ENCODE data around the gene KLHL11. TPM values are rescaled to one million over a fixed set of nuclear protein-coding genes. Genes with fewer than 3 reads are reported as not detected.
"Not testable (repeated sequence)": the region's sequence is repeated elsewhere in the genome, so short reads cannot be mapped to it uniquely, and the experiment has no call there.

KLHL11 gene
- total RNA-seq, 2 donors from 2014 or later = 10.9 to 12.1 TPM

DNA sequence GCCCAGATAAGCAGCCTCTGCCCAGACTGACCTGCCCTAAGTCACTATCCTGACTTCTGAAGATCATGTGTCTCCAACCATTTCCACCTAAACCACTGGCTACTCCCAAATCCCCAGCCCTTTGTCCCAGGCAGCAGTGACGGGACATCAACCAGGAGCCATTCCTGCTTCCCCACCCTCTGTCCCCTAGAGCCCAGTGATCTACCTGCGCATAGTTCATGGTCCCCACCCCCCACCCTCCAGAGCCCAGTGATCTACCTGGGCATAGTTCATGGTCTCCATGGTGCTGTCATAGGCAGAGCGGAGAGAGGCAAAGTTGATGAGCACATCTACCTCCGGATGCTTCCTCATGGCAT, 26.8 kb upstream of the KLHL11 start:
- intact Hi-C loops (cut with DNase I) = no loop called here
- DNase-seq (ENCODE audit: low spot score) = no peak

DNA sequence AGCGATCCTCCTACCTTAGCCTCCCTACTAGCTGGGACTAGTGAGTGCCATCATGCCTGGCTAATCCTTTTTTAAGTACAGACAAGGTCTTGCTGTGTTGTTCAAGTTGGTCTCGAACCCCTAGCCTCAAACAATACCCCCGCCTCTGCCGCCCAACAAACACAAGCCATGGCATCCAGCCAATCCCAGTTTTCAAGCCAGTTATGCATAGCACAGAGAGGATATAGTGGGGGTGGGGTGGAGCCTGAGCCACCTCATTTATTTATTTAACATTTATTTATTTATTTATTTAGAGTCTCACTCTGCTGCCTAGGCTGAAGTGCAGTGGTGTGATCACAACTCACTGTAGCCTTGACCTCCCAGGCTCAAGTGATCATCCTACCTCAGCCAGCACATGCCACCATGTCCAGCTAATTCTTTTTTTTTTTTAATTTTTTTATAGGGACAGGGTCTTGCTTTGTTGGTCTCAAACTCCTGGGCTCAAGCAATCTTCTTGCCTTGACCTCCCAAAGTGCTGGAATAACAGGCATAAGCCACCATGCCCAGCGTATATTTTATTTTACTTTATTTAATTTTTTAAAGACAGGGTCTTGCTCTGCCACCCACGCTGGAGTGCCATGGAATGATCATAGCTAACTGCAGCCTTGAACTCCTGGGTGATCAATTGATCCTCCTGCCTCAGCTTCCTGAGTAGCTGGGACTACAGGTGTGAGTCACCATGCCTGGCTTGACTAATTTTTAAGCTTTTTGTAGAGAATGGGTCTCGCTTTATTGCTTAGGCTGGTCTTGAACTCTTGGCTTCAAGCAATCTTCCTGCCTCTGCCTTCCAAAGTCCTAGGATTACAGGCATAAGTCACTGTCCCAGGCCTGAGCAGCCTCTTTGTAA, 26.2 kb upstream of the KLHL11 start:
- no peak for DNase-seq (ENCODE audit: low spot score)
- intact Hi-C loops (cut with DNase I) = no loop called here

DNA sequence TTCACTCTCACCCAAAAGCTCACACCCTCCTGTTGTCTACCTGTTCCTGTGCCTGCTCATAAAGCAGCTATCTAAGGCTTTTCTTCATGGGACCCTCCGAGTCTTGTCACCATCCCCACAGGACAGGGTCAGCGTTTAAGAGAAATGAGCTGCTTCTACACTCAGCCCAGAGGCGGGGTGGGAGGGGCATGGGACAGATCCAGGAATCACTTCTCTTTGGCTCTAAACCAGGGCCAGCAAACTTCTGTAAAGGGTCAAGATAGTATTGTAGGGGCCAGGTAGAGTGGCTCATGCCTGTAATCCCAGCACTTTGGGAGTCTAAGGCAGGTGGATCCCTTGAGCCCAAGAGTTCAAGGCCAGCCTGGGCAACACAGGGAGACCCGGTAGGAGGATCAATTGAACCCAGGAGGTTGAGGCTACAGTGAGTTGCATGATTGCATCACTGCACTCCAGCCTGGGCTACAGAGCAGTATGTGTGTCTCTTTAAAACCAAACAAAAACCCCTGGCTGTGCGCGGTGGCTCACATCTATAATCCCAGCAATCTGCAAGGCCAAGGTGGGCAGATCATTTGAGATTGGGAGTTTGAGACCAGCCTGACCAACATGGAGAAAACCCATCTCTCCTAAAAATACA, 23.2 kb upstream of the KLHL11 start:
- no peak for DNase-seq (ENCODE audit: low spot score)
- intact Hi-C loops (cut with DNase I) = no loop called here

DNA sequence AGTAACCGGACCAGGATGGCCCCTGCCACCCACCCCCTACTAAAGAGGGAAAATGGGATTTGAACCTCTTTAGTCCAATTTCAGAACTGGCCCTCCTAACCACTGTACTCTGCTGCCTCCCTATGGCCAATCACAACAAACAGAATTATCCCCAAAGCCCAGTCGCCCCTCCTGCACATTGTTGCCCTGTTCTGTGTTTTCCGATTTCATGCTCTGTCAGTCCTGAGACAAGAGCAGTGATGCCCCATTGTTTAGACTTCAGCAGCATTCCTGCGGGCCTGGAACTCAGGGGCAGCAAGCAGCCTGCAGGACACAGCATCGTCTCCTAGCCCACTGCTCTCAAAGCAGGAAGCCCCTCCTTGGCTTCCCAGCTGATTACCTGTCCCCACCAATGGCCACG, 20.5 kb upstream of the KLHL11 start:
- no peak for DNase-seq (ENCODE audit: low spot score)
- intact Hi-C loops (cut with DNase I) = no loop called here

DNA sequence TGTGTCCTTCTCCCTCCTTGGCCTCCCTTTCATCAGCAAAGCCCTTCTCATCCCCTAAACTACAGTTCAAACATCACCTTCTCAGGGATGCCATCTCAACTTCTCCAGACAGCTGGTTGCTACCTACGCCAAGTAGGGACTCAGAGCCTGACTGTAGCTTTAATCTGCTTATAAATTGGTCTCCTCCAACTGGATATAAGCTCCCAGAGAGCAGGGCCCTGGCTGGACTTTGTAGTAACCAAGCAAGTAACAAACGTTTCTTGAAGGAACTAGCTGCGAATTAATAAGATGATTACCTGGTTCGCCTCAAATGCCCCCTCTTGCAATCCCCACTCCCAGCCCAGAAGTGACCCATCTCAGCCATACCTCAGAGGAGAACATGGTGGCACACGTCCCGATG, 17.5 kb upstream of the KLHL11 start:
- intact Hi-C loops (cut with DNase I) = no loop called here
- no peak for DNase-seq (ENCODE audit: low spot score)

DNA sequence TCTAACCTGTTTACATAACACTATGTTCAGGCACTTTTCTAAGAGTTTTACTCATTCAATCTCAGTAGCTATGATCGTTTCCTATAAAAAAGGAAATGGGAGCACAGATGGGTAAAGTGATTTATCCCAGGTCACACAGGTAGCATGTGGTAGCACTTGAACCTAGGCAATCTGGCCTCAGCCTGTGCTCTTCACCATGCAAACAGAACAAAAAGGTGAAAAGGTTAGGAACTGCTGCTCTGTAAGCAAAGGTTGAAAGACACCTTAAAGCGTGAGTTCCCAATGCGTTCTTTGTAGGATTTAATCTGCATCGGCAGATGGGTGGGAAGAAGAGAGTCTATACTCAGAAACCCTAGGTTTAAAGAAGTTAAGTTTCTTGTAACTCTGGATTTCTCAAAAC, 14.9 kb upstream of the KLHL11 start:
- DNase-seq (ENCODE audit: low spot score) = no peak
- intact Hi-C loops (cut with DNase I) = no loop called here

DNA sequence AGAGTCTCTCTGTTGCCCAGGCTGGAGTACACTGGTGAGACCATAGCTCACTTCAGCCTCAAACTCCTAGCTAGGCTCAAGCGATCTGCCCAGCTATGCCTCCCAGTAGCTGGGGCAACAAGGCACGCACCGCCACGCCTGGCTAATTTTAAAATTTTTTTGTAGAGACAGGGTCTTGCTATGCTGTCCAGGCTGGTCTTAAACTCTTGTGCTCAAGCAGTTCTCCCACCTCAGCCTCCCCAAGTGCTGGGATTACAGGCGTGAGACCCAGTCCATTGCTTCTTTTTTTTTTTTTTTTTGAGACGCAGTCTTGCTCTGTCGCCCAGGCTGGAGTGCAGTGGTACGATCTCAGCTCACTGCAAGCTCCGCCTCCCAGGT, 9.1 kb upstream of the KLHL11 start:
- peak; percentile 50 for DNase-seq (ENCODE audit: low spot score)
- intact Hi-C loops (cut with DNase I) = not testable (repeated sequence)

DNA sequence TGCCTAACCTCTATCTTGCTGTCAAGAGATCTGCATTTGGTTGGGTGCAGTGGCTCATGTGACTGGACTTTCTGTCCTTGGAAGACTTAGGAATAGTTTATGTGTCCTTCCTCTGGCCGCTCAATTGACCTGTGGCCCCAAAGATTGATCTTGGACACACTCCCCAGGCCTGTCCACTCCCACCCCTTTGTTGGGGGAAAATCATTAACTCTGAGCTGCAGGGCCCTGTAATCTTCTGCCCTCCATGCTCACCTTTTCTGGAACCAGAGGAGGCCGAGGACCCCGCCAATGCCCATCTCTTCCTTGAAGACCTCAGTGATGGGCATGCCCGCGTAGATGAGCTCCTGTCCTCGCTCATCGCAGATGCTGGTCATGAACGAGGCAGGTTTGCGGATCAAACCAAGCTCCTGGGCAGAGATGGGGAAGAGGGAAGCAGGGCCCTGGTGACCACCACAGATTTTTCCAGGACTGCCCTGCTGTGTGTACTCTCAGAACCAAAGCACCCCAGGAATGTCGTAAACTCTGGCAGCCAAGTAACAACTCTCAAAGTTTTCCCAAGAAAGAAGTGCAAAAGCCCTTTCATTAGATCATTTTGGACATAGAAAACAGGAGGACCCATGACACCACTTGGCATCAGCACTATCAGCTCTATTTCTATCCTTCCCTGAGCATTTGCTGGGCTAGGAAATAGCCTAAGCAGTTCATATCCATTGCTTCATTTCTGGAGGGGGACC, 8.5 kb upstream of the KLHL11 start:
- intact Hi-C loops (cut with DNase I) = no loop called here

DNA sequence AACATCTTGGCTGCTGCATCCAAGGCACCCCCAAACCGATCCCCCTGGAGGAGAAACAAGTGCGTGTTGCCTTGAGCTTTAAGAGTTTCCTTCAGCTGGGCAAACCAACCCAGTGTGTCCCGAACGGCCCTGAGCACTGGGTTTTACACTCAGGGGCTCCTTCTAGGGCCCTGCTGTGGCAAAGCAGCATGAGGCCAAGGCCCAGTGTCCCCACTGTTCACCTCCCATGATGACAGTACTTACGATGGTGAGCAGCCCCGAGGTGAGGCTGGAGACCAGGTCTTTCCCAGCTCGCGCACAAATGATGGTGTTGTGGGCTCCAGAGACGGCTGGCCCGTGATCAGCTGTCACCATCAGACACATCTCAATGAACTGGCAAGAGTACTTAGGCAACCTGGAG, 6.6 kb upstream of the KLHL11 start:
- intact Hi-C loops (cut with DNase I) = no loop called here
- DNase-seq (ENCODE audit: low spot score) = peak; percentile 51

More for the DNA sequence above, 8.5 kb upstream of the KLHL11 start:
- peak; percentile 78 for DNase-seq (ENCODE audit: low spot score)

DNA sequence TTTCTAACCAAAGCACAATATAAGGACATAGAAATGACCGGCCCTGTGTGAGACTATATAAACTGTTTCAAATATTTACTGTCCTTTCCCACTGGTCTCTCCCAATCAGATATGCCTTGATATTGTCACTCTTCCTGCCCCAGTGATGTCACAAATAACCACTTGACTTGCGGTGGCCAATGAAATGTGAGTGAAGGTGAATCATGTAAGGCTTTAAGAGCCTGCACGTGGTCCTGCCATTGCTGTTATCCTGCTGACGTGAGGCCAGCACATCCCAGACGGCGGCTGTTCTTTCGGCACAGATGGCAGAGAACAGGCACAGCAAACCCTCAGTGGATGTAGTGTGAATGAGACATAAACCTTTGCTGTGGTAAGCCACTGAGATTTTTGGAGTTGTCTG, 5.4 kb upstream of the KLHL11 start:
- intact Hi-C loops (cut with DNase I) = no loop called here
- DNase-seq (ENCODE audit: low spot score) = peak; percentile 29

DNA sequence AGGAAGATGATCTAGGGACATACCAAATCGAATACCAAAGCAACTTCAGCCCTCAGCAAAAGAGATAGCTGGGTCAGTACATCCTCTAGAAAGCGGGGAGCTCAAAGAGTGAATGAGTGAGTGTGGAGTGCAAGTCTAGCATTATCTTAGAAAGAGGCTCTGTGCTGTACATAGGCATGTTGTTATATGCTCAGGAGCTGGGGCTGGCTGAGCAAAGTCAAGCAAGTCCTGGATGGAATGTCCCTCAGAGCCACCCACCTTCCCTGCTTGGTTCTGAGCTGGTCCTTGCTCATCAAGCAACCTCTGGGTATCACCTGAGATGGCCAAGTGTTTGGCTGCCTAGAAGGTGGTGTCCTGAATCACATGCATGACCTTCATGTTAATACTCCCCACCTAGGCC, 4.9 kb upstream of the KLHL11 start:
- DNase-seq (ENCODE audit: low spot score) = peak; percentile 15
- intact Hi-C loops (cut with DNase I) = no loop called here

DNA sequence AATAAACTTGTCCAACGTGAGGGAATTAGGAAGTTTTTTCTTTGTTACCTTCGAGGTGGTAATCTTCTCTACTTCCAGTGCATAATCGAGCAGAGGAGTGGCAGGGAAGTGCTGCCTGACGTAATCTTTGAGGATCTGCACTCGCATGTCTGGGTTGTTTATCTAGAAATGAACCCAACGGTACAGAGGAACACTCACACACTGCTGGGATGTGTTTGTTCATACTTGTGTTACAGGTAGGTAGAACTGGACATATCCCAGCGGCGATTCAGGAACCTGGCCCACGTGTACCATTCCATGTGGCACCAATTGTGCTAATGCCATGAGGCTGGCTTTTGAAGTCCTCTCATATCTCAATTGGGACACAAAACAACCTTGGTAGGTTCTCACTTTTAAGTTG, 4.2 kb upstream of the KLHL11 start:
- intact Hi-C loops (cut with DNase I) = no loop called here
- peak; percentile 42 for DNase-seq (ENCODE audit: low spot score)

DNA sequence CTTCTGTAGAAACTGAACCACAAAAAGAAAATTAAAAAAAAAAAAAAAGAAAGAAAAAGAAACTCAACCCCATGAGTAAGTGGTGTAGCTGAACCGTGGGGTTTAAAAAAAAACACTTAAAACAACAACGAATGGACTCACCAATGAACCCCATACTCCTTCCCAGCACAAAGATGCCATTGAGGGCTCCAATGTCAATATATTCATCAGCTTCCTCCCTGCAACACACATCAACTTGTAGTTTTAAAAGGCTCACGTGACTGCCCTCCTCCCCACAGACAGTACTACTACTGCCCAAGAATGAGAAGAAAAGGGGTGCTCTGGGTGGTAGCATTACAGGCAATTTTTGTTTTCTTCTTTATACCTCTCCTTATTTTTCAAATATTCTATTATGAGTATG, 3.3 kb upstream of the KLHL11 start:
- intact Hi-C loops (cut with DNase I) = no loop called here
- DNase-seq (ENCODE audit: low spot score) = peak; percentile 2

DNA sequence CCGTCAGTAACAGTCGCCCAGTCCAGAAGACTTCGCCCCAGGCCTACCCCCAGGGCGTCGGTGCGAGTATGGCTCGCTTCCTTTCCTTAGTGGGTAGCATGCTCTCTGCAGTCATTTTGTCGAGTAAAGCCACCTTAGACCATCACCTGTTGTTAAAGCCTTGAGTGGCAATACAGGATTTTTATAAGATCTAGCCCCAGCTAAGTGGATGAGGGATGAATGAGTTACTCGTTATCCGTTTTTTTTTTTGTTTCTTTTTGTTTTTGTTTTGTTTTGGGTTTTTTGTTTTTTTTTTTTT, 322 bp upstream of the KLHL11 start:
- intact Hi-C loops (cut with DNase I) = no loop called here
- no peak for DNase-seq (ENCODE audit: low spot score)

DNA sequence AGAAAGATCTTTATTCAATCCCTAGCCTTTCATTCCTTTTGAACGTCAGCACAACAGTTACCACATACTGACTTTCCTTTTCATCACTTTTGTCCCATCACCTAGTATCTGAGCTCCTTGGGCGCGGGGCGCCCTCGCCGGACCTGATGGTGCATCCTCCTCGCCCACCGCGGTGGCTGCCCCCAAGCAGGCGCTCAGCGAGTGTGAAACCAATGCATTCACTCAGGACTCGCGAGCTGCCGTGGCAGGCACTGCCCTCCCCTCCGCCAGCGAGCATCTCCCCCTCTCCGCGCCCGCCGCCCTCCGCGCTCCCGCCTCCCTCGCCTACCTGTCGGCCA, 756 bp downstream of the KLHL11 start:
- intact Hi-C loops (cut with DNase I) = no loop called here
- DNase-seq (ENCODE audit: low spot score) = no peak

DNA sequence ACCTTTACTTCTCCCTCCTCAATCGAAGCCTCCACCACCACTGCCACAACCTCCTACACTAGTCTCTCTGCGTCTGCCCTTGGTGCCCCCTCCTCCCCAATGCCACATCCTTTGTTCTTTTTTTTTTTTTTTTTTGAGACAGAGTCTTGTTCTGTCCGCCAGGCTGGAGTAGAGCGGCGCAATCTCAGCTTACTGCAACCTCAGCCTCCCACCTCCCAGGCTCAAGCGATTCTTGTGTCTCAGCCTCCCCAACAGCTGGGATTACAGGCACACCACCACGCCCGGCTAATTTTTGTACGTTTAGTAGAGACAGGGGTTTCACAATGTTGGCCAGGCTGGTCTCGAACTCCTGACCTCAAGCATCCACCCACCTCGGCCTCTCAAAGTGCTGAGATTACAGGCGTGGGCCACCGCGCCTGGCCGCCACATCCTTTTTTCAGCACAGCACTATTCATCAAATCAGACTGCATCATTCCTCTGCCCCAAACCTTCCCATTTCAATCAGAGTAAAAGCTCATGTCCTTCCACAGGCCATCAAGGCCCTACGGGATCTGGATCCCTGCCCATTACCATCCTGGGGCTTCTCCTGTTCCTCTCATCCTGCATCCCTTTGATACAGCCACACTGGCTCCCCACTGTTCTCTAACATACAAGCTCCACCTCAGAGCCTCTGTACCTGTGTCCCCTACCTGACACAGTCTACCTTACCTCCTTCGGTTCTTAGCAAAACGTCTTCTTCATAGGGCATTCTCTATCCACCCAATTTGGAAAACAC, 2.0 kb downstream of the KLHL11 start:
- intact Hi-C loops (cut with DNase I) = no loop called here

DNA sequence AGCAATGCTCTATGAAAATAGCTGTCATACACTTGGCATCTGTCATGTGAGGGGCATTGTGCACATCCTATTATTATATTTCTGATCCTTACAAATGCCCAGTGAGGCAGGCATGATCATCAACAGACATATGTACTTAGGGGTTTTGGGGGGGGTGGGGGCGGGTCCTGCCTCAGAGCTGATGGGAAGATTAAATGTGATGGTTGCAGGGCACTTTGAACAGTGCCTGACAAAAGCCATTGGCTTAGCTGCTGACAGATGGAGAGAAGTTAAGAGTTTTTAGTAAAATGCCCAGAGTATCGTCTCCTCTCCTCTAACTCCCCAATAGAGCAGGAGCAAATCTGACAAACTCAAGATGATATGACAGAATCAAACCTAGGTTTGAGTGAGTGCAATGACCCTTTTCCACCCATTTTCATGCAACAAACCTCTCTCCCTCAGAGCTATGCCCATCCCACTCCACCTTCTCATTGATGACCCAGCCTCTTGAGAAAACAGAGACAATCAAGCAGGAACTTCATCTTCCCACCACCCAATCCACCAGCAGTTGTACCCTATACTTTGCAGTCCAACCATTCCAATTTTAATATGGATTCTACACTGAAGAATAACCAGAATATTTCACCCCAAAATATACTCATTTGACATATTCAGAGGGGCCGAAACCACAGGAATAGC, 4.8 kb downstream of the KLHL11 start:
- intact Hi-C loops (cut with DNase I) = no loop called here

More for the DNA sequence above, 2.0 kb downstream of the KLHL11 start:
- peak; percentile 51 for DNase-seq (ENCODE audit: low spot score)

DNA sequence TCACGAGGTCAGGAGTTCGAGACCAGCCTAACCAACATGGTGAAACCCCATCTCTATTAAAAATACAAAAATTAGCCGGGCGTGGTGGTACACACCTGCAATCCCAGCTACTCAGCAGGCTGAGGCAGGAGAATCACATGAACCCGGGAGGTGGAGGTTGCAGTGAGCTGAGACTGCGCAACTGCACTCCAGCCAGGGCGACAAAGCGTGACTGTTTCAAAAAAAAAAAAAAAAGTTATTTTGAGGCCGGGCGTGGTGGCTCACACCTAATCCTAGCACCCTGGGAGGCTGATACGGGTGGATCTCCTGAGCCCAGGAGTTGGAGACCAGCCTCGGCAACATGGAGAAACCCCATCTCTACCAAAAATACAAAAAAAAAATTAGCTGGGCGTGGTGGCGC, 13.8 kb downstream of the KLHL11 start:
- intact Hi-C loops (cut with DNase I) = not testable (repeated sequence)
- peak; percentile 29 for DNase-seq (ENCODE audit: low spot score)

More for the DNA sequence above, 4.8 kb downstream of the KLHL11 start:
- DNase-seq (ENCODE audit: low spot score) = no peak

DNA sequence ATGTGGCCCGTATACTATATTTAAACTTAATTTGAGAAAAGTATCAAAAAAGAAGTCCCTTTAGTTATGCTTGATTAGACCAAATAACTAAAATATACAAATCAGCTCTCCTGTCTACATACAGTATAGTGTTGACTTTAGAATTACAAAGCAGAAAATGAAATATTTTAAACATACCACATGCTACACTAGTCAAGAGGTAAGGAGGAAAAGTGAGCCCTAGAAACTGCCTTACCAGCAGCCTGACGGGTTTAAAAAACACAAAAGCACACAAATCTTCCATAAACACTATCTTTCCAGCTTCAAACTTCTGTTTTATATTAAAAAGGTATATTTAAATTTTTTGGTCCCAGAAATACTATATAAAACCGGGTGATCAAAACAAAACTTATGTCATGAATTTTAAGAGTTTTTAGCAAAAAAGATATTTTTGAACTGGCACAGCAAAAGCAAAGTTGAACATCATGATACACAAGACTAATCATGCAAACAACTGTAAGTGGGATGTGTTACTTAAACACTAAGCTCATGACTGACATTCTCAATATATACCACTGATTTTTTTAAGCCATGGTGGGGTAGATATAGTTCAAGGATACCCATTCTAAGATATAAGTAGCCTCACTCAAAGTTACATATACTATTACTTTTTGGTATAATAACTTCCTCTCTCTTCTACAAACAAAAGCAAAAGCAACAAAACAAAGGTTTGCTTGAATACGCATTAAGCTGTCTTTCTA, 15.8 kb downstream of the KLHL11 start:
- intact Hi-C loops (cut with DNase I) = no loop called here
- no peak for DNase-seq (ENCODE audit: low spot score)

Data from posterior vena cava (tissue), 2 donors.